Endometrium (tissue), 2 donors: ENCODE data around the gene IGSF22.

Source experiments
- FAIRE-seq: peaks from 2 replicates; lab custom pipeline; 2012; peaks lifted over from hg19 to GRCh38; lab: Jason Lieb, UNC
- donor health status: control.
- donor health status: control.

IGSF22 gene

DNA sequence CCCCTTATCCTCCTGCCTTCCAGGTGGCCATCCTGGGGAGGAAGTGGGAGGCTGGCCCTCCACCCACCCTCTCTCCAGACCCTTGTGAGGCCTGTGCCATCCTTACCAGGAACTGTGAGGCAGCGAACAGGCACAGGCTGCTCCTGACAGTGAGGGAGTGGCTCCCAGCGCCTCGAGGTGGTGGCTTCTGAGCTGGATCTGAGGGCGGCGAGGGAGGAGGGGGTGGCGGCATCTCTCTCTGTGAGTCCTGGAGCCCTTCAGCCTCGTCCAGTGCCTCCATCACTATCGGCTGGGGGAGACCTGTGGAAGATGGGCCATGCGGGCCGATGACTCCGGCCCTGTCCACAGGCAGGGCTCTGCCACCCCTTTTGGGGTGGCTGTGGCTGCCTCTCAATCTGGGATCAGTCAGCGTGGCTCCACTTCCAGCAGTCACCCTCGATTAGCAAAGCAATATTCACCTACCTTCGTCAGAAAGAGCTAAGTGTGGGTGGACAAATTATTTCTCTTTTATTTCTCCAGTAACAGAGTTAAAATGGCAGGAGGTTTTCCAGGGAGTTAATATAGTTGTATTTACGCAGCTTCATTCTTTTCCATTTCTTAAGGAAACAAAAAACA, 18.0 kb upstream of the IGSF22 start:
- FAIRE-seq, result no peak

DNA sequence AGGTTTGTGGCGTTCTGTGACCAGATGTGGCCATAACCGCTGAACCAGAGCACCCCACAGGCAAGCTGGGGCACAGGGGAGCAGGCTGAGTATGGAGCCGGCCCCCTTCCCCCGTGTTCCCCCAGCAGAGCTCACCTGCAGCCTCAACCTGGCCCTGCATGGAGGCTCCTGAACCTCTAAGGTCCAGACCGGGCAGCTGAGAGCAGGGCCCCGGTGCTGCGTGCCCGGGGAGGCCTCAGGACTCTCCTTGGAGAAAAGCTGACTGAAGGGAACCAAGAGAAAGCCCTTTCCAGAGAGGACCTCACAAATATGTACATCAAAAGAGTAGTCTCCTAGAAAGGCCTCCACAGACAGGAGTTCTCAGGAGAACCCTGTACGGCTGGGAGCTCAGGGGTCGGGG, 17.4 kb upstream of the IGSF22 start:
- FAIRE-seq, result no peak

DNA sequence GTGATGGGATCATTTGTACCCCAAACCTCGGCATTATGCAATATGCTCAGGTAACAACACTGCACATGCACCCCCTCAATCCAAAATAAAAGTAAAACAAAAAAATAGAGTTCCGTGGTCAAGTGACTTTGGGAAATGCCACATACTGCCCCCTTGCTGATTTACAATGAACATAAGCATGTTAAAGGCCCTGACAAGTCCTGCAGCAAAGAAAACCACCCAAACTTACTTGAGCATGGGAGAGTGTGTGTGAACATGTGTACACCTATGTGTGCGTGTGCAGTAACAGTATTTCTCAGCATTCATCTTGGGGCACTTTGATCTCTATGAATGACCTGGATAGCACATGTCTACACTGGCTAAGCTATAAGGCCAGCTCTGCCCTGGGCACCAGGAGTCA, 15.8 kb upstream of the IGSF22 start:
- no peak for FAIRE-seq

DNA sequence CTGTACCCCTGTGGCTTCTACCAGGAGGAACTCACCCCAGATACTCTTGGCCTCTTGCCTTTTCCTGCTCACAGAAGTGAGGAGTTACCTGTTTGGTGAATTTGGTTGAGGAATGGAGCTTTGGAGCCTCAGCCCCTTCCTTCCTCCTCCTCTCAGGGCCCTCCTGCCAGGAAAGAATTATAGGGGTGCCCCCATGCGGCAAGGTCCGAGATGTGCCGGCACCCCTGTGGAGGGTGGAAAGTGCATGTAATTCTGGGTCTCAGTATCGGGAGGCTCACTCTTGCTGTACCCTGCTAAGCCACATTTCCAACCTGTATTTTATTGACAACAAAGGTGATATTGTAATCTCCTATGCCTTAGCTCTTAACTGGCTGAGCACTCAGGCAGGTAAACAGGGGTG, 13.7 kb upstream of the IGSF22 start:
- no peak for FAIRE-seq

DNA sequence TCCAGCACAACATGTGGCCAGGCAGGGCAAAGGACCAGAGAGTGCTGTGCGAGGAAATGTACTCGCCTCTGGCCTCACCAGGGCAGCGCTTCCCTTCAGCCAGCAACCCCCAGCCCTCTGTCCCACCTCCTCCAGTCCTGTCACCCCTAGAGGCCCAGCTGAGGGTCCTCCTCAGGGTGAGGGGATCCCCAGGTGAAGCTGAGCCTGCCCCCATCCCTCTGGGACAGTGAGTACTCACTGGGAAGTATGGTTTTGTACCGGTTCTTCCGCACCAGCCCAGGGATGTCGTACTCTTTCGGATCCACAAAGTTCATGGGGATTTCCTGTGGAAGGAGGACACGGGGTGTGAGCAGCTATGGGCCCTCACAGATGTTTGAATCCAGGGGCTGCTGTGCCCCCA, 11.7 kb upstream of the IGSF22 start:
- FAIRE-seq, result no peak

DNA sequence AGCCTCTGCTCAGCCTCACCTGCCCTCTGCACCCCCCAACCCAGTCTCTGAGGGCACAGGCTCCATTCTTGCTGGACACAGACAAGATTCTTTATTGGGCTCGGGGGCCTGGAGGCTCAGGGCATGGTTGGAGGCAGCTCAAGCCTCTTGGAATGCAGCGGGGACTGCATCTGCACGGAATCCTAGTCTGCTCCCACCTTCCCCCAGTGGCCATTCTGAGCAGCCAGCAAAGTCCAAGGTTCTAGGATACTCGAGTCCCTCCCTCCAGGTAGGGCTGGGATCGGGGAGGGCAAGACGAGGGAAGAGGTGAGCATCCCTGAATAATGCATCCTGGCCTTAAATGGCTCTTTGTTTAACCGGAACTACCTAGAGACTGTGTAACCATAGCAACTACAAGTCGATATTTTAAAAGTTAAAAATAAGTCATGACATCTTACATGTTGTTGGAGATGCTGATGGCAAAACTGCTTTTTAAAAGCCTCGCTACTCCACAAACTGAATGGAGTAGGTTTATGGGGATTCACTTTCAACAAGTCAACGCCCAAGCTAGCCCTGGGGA, 10.7 kb upstream of the IGSF22 start:
- FAIRE-seq, result no peak

DNA sequence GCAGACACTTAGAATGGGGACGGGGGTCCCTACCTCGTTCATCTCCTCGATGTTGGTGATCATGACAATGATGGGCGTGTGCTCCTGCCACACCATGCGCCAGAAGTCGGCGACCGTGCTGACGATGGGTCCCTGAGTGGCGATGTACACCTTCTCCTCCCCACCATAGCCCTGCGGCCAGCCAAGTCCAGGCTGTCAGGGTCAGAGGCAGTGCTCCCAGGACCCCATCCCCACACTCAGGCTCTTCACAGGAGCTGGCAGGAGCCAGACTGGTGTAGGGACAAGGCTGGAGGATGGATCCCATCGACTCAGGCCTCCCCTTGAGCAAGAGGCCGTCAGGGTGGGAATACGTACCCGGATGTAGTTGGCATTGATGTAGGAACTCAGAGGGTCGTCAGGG, 7.2 kb upstream of the IGSF22 start:
- no peak for FAIRE-seq

DNA sequence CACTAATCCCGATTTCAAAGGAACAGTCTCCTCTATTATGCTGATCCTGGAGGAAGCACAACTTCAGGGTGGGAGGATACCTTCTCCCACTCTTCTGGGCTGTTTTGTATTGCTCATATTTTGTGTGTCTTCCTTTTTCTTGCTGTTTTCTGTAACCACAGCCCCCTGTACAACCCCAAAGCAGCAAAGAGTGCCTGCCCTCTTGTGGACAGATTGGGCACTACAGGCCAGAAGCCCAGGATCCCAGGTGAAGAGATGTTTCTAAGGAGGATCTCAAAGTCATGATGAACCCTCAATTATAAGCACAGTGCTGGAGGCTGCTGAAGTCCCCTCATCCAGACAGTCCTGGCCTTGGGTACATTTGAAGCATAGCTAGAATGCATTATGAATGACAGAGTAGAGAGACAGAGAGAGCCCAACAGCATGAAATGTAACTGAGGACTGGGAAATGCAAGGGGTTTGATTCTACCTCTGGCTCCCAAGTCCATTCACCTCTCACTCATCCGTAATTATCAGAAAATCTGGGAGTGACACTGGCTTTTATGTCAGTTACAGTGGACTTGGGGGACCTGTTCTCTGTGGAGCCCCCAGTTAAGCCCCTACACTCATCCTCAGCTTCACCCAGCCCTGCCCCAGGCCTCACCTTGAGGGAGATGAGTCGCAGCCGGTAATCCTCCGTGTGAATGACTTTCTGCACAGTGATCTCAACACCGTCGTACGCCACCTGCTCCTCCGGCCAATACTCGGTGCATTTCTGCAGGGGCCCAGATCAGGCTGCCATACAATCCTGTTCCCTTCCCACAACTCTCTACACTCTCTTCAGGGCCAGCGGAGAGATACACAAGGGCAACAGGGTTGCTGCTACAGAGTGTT, 6.2 kb upstream of the IGSF22 start:
- no peak for FAIRE-seq

DNA sequence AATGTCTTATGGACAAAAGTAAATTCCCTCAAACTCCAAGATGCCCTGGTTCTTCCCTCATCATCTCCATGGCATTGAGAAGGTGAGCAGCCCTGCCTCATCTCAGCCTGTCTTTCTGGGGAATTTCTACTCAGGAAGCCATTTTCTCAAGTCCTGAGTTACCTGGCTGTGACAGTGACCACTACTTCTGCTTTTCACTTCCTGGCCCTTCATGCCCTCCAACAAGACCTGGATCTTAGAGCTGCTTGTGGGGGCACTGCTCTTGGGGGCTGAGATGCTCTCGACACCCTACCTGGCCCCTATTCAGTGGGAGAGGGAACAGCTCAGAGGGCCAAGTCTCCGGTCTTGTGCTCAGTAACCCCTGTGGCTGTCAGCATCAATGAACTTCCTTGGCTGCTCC, 5.5 kb upstream of the IGSF22 start:
- no peak for FAIRE-seq

DNA sequence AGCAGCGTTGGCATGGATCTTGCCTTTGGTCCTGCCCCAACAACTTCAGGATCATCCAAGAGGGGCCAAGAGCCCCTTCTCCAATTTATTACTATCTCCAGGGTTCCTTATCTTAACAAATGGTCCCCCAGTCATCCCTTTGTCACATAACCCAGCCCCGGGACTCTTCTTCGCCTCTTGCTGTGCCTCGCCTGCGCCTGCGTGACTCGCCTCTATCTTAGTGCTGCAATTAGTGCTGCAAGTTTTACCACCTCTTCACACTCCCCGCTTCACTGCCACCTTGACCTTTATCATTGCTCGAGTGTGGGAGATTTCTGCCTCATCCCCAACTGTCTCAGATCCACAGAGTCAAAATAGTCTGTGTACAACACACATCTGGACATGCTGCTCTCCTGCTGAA, 4.0 kb upstream of the IGSF22 start:
- FAIRE-seq, result no peak

DNA sequence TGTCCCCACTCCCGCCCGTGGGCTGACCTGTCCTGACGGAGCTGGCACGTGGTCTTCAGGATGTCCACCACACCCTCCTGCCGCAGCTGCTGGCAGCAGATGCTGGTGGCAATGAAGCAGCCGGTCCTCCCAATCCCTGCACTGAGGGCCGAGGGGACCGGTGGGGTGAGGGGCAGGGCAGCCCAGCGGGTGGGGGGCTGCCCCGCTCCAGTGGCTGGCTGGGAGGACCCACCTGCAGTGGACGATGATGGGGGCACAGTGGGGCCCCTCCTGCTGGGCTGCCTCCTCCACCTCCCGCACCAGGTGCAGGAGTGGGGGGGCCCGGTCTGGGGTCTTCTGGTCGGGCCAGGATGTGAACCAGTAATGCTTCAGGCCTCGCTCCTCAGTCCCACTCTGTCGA, 3.4 kb upstream of the IGSF22 start:
- FAIRE-seq, result no peak

DNA sequence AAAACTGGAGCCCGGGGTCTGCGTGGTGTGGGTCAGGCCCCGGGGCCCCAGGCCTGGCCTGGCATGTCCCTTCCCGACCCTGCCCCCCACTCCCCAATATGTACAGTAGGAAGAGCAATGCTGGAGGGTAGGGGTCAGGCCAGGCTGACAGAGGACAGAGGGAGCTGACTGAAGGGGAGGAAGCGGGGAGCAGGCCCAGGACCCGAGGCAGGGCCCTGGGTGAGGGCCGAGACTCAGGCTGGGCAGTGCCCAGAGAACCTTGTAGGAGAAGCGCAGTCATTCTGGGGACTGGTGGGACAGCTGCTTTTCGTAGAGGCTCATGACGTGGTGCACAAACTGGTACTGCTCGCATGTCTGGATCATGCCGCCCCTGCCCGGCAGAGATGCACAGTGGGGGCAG, 2.7 kb upstream of the IGSF22 start:
- no peak for FAIRE-seq

DNA sequence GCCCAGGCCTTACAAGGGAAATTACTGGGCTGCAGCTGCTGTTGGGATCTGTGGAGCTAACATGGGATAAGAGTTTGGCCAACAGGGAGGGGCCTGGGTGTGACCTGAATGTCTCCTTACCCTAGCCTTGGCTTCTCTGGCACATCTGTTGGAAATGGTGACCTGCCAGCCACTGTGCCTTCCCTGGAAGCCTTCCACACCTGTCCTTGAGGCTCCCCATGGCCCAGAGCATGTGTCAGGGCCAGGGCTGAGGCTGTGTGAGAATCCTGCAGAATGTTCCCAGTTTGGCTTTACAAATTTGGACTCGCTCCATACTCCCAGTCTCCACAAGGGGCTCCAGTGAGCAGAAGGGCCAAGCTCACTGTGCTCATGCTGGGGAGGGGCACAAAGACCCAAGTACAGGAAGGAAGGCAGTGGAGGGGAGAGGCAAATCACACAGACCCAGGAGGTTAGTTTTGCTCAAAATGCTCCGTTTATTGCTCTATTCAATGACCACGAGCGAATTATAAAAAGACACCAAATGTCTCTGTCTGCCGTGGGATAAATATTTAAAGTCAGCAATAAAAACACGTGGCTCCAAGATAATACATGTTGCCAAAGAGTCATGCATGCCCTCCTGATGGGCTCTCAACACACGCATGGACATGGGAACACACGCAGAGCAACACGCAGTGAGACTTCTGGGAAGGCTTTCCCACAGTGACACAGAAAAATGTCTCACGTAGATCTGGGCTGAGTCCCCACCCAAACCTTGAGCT, 1.7 kb upstream of the IGSF22 start:
- no peak for FAIRE-seq

DNA sequence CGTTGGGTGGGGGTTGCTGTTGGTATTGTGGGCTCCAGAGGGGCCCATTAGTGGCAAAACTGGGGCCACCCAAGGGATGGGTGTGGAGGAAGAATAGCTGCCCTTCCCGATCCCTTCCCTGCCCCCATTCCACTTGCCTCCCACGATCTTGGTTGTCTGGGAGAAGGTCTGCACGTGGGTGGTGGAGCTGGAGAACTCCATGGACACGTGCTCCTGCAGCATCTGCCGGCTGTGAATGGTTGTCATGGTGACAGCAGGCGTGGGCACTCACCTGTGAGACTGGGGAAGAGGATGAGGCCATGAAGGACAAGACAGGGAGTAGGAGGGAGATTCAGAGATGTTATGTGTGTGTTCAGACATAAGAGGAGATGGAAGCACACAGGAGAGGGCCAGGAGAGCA, 2.0 kb downstream of the IGSF22 start:
- FAIRE-seq, result no peak

DNA sequence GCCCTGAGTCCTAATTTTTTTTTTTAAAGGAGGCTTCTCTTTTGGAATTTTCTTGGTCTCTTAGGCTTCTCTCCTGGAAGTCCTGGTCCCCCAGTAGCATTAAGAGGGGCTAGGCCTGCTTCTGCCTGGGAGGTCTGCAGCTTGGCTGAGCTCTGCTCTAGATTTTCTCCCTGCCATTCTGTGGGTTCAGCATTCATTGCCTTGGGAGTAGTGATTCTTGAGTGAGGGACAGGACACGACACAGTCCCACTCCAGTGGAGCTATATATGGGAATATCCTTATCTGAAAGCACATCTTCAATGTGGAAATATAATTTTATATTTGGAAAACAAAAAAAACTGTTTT, 3.7 kb downstream of the IGSF22 start:
- FAIRE-seq, result no peak

DNA sequence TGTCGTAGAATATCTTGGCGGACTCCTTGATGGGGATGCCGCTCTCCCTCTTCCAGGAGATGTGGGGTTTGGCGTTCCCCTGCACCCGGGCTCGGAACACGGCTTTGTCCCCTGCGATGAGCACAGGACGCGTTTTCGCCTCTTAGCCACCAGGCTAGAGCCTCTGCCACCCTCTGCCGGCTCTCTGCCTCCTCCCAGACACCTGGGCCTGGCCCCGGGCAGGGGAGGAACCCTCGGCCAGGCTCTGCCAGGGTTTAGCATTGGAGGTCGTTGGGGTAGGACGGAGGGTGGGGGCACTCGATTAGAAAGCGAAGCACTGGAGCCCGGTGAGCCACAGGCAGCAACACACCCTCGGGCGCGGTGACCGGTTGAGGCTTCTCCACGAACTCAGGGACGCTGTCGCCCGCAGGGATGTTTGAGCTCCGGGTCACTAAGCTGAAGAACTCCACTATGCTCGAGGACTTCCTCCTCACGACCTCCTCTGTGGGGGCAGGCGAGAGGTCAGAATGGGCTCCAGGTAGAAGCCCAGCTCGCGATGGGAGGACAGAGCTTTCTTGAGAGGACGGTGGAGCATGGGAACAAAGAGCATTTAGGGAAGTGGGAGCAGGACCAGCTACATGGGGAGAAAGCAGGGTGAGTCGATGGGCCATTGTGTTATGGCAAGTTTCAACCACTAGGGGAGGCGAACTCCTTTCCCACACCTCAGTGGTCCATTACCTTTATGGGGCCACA, 4.3 kb downstream of the IGSF22 start:
- no peak for FAIRE-seq

DNA sequence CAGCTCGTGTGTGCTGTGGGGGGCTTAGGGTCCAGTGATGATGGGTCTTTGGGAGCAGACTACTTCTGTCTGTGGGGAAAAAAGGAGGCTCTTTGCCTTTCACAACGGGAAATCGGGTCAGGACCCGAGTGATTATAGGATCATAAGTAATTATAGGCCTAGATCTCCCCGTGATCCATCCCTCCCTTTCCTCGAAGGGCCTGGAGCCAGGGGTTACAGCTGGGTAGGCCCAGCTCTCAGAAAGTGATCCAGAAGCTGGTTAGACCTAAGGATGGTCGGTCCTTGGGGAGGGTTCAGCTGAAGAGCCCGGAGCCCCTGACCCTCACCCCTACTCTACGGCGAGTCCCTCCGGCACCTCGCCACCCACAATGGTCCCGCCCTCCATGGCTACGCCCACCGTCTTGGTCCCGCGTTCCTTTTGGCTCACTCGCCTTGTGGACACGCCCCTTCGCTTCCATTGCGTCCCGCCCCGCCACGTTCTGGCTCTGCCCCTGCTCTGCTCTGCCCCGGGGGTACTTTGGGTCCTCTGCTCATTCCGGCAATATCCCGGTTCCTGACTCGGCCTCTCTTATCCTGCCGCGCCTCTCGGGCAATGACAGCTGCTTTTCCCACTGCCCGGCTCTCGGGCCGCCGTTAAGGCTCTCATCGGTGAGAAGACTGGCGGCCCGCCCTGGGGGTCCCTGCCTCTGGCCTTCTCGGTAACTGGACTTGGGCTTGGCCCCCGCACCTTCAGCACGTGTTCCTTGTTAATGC, 5.0 kb downstream of the IGSF22 start:
- FAIRE-seq, result no peak

DNA sequence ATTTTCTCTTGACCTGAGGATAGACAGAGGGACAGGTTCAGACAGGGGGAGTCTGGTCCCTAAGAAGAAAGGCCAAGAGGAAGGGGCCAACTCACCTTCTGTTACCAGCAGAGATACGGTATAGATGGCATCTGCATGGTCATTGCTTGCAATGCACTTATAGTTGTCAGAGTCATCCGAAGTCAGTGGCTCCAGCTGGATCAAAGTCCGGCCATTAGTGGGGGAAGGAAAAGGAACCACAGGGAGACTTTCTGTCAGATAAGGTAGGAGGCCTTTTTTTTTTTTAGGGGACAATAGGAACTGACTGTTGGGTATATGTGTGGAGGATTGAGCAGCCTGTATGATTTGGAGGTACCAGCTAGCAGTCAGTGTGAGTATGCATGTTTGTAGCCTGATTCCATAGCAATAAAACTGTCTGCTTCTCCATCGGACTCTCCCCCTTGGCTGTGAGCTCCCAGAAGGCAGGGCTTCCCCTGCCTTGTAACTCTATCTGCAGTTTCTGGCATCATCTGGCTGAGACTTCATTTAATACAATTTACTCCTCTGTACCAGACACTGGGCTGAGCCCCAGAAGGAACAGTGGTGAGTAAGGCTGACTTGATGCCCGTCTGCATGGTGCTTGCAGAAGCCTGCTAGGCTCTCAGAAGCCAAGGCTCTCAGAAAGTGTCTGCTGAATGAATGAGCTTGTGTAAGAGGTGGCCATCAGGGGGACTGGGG, 5.7 kb downstream of the IGSF22 start:
- no peak for FAIRE-seq

DNA sequence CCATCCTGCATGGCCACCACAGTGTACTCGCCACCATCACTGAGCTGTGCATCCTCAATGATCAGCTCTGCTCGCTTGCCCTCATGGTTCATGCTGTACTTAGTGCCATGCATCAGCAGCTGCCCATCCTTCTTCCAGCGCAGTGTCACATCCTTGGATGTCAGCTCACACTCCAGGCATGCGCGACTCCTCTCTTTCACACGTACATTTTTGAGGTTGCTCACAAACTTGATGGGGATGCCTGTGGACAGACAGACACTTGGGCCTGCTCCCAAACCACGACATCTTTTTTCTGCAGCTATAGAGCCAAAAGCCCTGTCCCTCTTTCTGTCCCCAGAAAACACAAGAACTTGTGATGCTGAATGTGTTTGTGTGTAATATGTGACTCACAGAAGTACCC, 10.5 kb downstream of the IGSF22 start:
- no peak for FAIRE-seq

DNA sequence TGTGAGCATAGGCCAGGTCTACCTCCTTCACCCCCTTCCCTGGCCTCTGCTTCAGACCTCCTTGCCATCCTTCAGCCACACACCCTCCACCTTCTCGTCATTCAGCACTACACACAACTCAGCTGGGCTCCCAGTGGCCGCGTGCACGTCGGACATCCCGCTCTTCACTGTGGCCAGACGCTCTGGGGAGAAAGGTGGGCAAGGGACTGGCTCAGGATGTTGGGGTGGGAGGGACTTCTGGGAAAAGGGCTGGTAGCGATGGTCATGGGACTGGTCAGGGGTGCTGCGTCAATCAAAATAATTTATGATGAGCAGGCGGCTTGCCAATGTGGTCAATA, 11.6 kb downstream of the IGSF22 start:
- FAIRE-seq, result no peak
